ENCODE results near the gene PREX1. TPM values are rescaled to one million over a fixed set of nuclear protein-coding genes. Genes with fewer than 3 reads are reported as not detected.

Gene PREX1
- total and polyA plus RNA-seq, 2 donors from 2014 or later = 8.5 to 38.2 TPM

GRCh38 chr20:48697845-48698491 is 129.8 kb downstream of the PREX1 start:
- Histone ChIP-seq H3K36me3 (ENCODE audit: control insufficient read depth in 2 of 3, insufficient read depth in 3 of 3, low read length in 3 of 3) (peaks cover 0 to 2% (median 0%) of the 10 kb centered on the region in 3 donors), H3K9ac (ENCODE audit: low read length in 3 of 3) (no peak overlapping the region), H3K4me3 (ENCODE audit: low read length in 3 of 3) (no peak overlapping the region), H3K4me1 (ENCODE audit: control insufficient read depth in 2 of 3, insufficient read depth in 2 of 3, low read depth in 1 of 3, low read length in 3 of 3) (peaks cover 0 to 12% (median 10%) of the 10 kb centered on the region in 3 donors), H3K27ac (ENCODE audit: low read depth in 2 of 2, low read length in 2 of 2) (peak overlapping the region; percentile 34 to 50), H3K27me3 (ENCODE audit: control insufficient read depth, insufficient read depth, low read length) (no peaks in the 10 kb centered on the region), H3K9me3 (ENCODE audit: control insufficient read depth in 2 of 3, insufficient read depth in 1 of 3, low read length in 3 of 3) (no peaks in the 10 kb centered on the region)
- intact Hi-C loops (cut with DNase I) = no loop called here
- no peak for TF ChIP-seq CTCF (IDR thresholded peaks at IDR 0.05; ENCODE audit: borderline replicate concordance, extremely low read depth, insufficient read depth)
- peak; percentile 44 to 97 (median 70) for DNase-seq
- no peak for FAIRE-seq

- DNase-seq = no peak
- FAIRE-seq = no peak
- Histone ChIP-seq H3K36me3 (ENCODE audit: control insufficient read depth in 2 of 3, insufficient read depth in 3 of 3, low read length in 3 of 3) (peaks cover 0 to 2% (median 0%) of the 10 kb centered on the region in 3 donors), H3K4me1 (ENCODE audit: control insufficient read depth in 2 of 3, insufficient read depth in 2 of 3, low read depth in 1 of 3, low read length in 3 of 3) (peaks cover 0 to 12% (median 10%) of the 10 kb centered on the region in 3 donors), H3K27me3 (ENCODE audit: control insufficient read depth, insufficient read depth, low read length) (no peaks in the 10 kb centered on the region), H3K9me3 (ENCODE audit: control insufficient read depth in 2 of 3, insufficient read depth in 1 of 3, low read length in 3 of 3) (no peaks in the 10 kb centered on the region), H3K27ac (ENCODE audit: low read depth in 2 of 2, low read length in 2 of 2) (no peak overlapping the region), H3K9ac (ENCODE audit: low read length in 3 of 3) (no peak overlapping the region), H3K4me3 (ENCODE audit: low read length in 3 of 3) (no peak overlapping the region)
- no peak for TF ChIP-seq CTCF (IDR thresholded peaks at IDR 0.05; ENCODE audit: borderline replicate concordance, extremely low read depth, insufficient read depth)
- intact Hi-C loops (cut with DNase I) = no loop called here
Measured at GRCh38 chr20:48696671-48697070, 131.1 kb downstream of the PREX1 start.

- peaks cover 0 to 2% (median 0%) of the 10 kb centered on the region in 3 donors for H3K36me3 ChIP-seq (ENCODE audit: control insufficient read depth in 2 of 3, insufficient read depth in 3 of 3, low read length in 3 of 3)
- H3K27me3 ChIP-seq (ENCODE audit: control insufficient read depth, insufficient read depth, low read length) = no peaks in the 10 kb centered on the region
- no peak overlapping the region for H3K4me3 ChIP-seq (ENCODE audit: low read length in 3 of 3)
- no peak overlapping the region for H3K9ac ChIP-seq (ENCODE audit: low read length in 3 of 3)
- TF ChIP-seq CTCF (IDR thresholded peaks at IDR 0.05; ENCODE audit: borderline replicate concordance, extremely low read depth, insufficient read depth) = no peak
- H3K9me3 ChIP-seq (ENCODE audit: control insufficient read depth in 2 of 3, insufficient read depth in 1 of 3, low read length in 3 of 3) = no peaks in the 10 kb centered on the region
- DNase-seq (no peak), FAIRE-seq (no peak)
- H3K27ac ChIP-seq (ENCODE audit: low read depth in 2 of 2, low read length in 2 of 2) = no peak overlapping the region
- H3K4me1 ChIP-seq (ENCODE audit: control insufficient read depth in 2 of 3, insufficient read depth in 2 of 3, low read depth in 1 of 3, low read length in 3 of 3) = peaks cover 0 to 12% (median 10%) of the 10 kb centered on the region in 3 donors
- intact Hi-C loops (cut with DNase I) = no loop called here
Measured at GRCh38 chr20:48695738-48696137, 132.1 kb downstream of the PREX1 start.

Data from kidney (tissue), 14 donors.